ENCODE measurements around the gene DNMT1. TPM values are rescaled to one million over a fixed set of nuclear protein-coding genes. Genes with fewer than 3 reads are reported as not detected.
"Not testable (repeated sequence)": the region's sequence is repeated elsewhere in the genome, so short reads cannot be mapped to it uniquely, and the experiment has no call there.

Gene DNMT1
- total RNA-seq, 4 donors from 2014 or later: 23.3 to 122 (median 42.0) TPM

DNA sequence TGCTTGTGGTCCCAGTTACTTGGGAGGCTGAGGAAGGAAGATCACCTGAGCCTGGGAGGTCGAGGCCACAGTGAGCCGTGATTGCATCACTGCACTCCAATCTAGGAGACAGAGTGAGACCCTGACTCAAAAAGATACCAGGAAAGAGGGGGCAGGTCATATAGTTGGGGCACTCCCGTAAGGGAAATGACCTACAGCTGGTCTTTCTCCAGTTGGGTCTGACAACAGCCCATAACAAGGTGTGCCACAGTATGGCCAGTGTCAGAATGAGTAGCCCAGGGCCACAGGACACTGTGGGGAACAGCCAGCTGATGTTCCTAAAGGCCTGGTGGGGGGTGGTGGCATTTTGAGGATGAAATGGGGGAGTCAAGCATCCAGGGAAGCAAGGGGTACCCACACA is 10.8 kb downstream of the DNMT1 start:
- in situ Hi-C loops (cut with MboI; ENCODE audit: low pct_ligation_motif_present in 1 of 4, low pct_unique_long_range_greater_than_20kb in 1 of 4, low sequenced_read_pairs in 3 of 4) (no loop called here), intact Hi-C loops (cut with DNase I; ENCODE audit: low total_unique reads) (no loop called here)
- 80 to 89% methylated on average over 2 to 3 of the region's 3 CpGs for WGBS, 2 donors (ENCODE audit: low coverage in 1 of 2)
- peaks cover 0 to 17% (median 8%) of the 10 kb centered on the region in 4 donors for H3K36me3 ChIP-seq
- H3K4me1 ChIP-seq: no peaks in the 10 kb centered on the region
- no peak overlapping the region for H3K4me3 ChIP-seq
- H3K27ac ChIP-seq: no peak overlapping the region
- TF ChIP-seq POLR2AphosphoS5 (IDR thresholded peaks at IDR 0.05): no peak
- no peak for TF ChIP-seq EP300 (IDR thresholded peaks at IDR 0.05; ENCODE audit: low read depth)
- TF ChIP-seq, protein P1, sequence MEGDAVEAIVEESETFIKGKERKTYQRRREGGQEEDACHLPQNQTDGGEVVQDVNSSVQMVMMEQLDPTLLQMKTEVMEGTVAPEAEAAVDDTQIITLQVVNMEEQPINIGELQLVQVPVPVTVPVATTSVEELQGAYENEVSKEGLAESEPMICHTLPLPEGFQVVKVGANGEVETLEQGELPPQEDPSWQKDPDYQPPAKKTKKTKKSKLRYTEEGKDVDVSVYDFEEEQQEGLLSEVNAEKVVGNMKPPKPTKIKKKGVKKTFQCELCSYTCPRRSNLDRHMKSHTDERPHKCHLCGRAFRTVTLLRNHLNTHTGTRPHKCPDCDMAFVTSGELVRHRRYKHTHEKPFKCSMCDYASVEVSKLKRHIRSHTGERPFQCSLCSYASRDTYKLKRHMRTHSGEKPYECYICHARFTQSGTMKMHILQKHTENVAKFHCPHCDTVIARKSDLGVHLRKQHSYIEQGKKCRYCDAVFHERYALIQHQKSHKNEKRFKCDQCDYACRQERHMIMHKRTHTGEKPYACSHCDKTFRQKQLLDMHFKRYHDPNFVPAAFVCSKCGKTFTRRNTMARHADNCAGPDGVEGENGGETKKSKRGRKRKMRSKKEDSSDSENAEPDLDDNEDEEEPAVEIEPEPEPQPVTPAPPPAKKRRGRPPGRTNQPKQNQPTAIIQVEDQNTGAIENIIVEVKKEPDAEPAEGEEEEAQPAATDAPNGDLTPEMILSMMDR (IDR thresholded peaks at IDR 0.05): no peak
- no peak for TF ChIP-seq POLR2A (IDR thresholded peaks at IDR 0.05)
- H3K27me3 ChIP-seq: no peaks in the 10 kb centered on the region
- no peak for DNase-seq
- no peaks in the 10 kb centered on the region for H3K9me3 ChIP-seq

DNA sequence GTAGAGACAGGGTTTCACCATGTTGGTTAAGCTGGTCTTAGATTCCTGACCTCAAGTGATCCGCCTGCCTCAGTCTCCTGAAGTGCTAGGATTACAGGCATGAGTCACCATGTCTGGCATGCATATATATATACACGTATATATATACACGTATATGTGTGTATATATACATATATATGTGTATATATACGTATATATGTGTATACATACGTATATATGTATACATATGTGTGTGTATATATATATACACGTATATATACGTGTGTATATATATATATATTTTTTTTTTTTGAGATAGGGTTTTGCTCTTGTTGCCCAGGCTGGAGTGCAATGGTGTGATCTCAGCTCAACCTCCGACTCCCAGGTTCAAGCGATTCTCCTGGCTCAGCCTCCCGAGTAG is 11.9 kb downstream of the DNMT1 start:
- WGBS, 2 donors (ENCODE audit: low coverage in 1 of 2): 66 to 88% methylated on average over 4 to 10 of the region's 10 CpGs
- no peak for DNase-seq
- Histone ChIP-seq H3K9me3 (no peaks in the 10 kb centered on the region), H3K27ac (no peak overlapping the region), H3K36me3 (peaks cover 0 to 26% (median 8%) of the 10 kb centered on the region in 4 donors), H3K4me1 (no peaks in the 10 kb centered on the region), H3K4me3 (no peak overlapping the region), H3K27me3 (no peaks in the 10 kb centered on the region)
- in situ Hi-C loops (cut with MboI; ENCODE audit: low pct_ligation_motif_present in 1 of 4, low pct_unique_long_range_greater_than_20kb in 1 of 4, low sequenced_read_pairs in 3 of 4) (no loop called here), intact Hi-C loops (cut with DNase I; ENCODE audit: low total_unique reads) (no loop called here)
- TF ChIP-seq POLR2A (IDR thresholded peaks at IDR 0.05) (no peak), POLR2AphosphoS5 (IDR thresholded peaks at IDR 0.05) (no peak), EP300 (IDR thresholded peaks at IDR 0.05; ENCODE audit: low read depth) (no peak)
- TF ChIP-seq, protein P1 (IDR thresholded peaks at IDR 0.05): no peak

DNA sequence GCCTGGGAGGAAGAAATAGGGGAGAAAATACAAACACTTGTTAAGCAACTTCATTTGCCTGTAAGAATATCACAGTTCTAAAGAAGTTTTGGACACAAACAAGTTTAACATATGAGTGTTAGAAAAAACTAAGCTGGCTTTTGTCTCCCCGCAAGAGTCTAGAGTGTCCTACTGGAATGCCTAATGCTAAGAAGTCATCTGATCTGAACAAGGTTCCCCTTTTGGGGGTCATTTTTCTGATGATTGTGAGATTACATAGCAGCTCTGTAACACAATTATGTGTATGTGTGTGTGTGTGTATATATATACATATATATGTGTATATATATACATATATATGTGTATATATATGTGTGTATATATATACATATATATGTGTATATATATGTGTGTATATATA is 12.7 kb downstream of the DNMT1 start:
- no peaks in the 10 kb centered on the region for H3K4me1 ChIP-seq
- WGBS, 2 donors (ENCODE audit: low coverage in 1 of 2): 94% methylated on average over 1 of the region's 1 CpG; no CpG with 5 or more reads in 1 of the 2 donors
- no peaks in the 10 kb centered on the region for H3K9me3 ChIP-seq
- peaks cover 0 to 34% (median 8%) of the 10 kb centered on the region in 4 donors for H3K36me3 ChIP-seq
- intact Hi-C loops (cut with DNase I; ENCODE audit: low total_unique reads): no loop called here
- H3K4me3 ChIP-seq: no peak overlapping the region
- no peaks in the 10 kb centered on the region for H3K27me3 ChIP-seq
- H3K27ac ChIP-seq: no peak overlapping the region
- DNase-seq: no peak
- TF ChIP-seq EP300 (IDR thresholded peaks at IDR 0.05; ENCODE audit: low read depth): no peak
- TF ChIP-seq, protein P1 (IDR thresholded peaks at IDR 0.05): no peak
- TF ChIP-seq POLR2AphosphoS5 (IDR thresholded peaks at IDR 0.05): no peak
- in situ Hi-C loops (cut with MboI; ENCODE audit: low pct_ligation_motif_present in 1 of 4, low pct_unique_long_range_greater_than_20kb in 1 of 4, low sequenced_read_pairs in 3 of 4): no loop called here

DNA sequence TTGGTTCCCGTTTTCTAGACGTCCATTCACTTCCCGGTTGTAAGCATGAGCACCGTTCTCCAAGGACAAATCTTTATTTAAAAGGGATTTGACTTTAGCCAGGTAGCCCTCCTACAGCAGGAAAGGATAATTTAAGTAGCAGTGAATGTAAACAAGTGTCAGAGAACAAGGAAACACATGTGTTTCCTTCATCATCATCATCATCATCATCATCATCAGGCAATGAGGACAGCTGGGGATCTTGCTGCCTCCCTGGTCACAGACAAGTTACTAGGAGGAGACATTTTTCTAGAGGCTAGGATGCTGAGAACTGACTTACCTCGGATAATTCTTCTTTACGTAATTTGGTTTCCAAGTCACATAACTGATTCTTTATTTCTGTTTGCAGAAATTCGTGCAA is 14.3 kb downstream of the DNMT1 start:
- in situ Hi-C loops (cut with MboI; ENCODE audit: low pct_ligation_motif_present in 1 of 4, low pct_unique_long_range_greater_than_20kb in 1 of 4, low sequenced_read_pairs in 3 of 4): no loop called here
- no peaks in the 10 kb centered on the region for H3K27me3 ChIP-seq
- peaks cover 0 to 48% (median 8%) of the 10 kb centered on the region in 4 donors for H3K36me3 ChIP-seq
- H3K27ac ChIP-seq: no peak overlapping the region
- H3K4me3 ChIP-seq: no peak overlapping the region
- intact Hi-C loops (cut with DNase I; ENCODE audit: low total_unique reads): no loop called here
- DNase-seq: no peak
- no peaks in the 10 kb centered on the region for H3K9me3 ChIP-seq
- TF ChIP-seq EP300 (IDR thresholded peaks at IDR 0.05; ENCODE audit: low read depth): no peak
- TF ChIP-seq POLR2A (IDR thresholded peaks at IDR 0.05): no peak
- TF ChIP-seq POLR2AphosphoS5 (IDR thresholded peaks at IDR 0.05): no peak
- TF ChIP-seq, protein P1 (IDR thresholded peaks at IDR 0.05): no peak
- WGBS, 2 donors (ENCODE audit: low coverage in 1 of 2): 84 to 96% methylated on average over 7 of the region's 7 CpGs
- no peaks in the 10 kb centered on the region for H3K4me1 ChIP-seq

DNA sequence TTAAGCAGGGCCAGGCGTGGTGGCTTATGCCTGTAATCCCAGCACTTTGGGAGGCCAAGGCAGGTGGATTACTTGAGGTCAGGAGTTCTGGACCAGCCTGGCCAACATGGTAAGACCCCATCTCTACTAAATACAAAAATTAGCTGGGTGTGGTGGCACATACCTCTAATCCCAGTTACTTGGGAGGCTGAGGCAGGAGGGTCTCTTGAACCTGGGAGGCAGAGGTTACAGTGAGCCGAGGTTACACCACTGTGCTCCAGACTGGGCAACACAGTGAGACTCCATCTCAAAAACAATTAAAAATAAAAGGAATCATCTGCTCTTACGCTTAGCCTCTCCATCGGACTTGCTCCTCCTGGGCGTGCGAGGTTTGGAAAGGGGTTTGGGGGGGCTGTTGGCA is 14.7 kb downstream of the DNMT1 start:
- intact Hi-C loops (cut with DNase I; ENCODE audit: low total_unique reads); DNase-seq; H3K27me3 ChIP-seq; H3K27ac ChIP-seq; in situ Hi-C loops (cut with MboI; ENCODE audit: low pct_ligation_motif_present in 1 of 4, low pct_unique_long_range_greater_than_20kb in 1 of 4, low sequenced_read_pairs in 3 of 4); H3K4me3 ChIP-seq; H3K9me3 ChIP-seq; H3K4me1 ChIP-seq: not testable (repeated sequence)
- 95 to 100% methylated on average over 2 to 6 of the region's 6 CpGs for WGBS, 2 donors (ENCODE audit: low coverage in 1 of 2)
- peaks cover 0 to 52% (median 10%) of the 10 kb centered on the region in 4 donors for H3K36me3 ChIP-seq

Data from transverse colon (tissue), 4 donors.